ENCODE measurements around the gene ADSS1.

Gene ADSS1

GRCh38 chr14:104755621-104756020 lies 31.6 kb downstream of the ADSS1 start:
- TF ChIP-seq POLR2AphosphoS5 (IDR thresholded peaks at IDR 0.05; ENCODE audit: borderline replicate concordance, low read depth, low read length) (no peak), EZH2 (IDR thresholded peaks at IDR 0.05) (no peak), FOXP2 (optimal IDR thresholded peaks at IDR 0.05; ENCODE audit: control extremely low read depth, extremely low read length, insufficient read depth) (no peak)
- no peak overlapping the region for H3K9ac ChIP-seq (ENCODE audit: insufficient read length)
- no peaks in the 10 kb centered on the region for H3K9me3 ChIP-seq (ENCODE audit: low read depth, low read length)
- DNase-seq (ENCODE audit: low read depth, low spot score) = no peak
- no peak overlapping the region for H3K4me3 ChIP-seq
- H3K36me3 ChIP-seq (ENCODE audit: insufficient read depth, low read length) = peaks cover 24% of the 10 kb centered on the region; the same call in 1 of the 2 replicates
- H3K27ac ChIP-seq = no peak overlapping the region

- Histone ChIP-seq H3K36me3 (ENCODE audit: insufficient read depth, low read length) (peaks cover 24% of the 10 kb centered on the region; the same call in 1 of the 2 replicates), H3K4me3 (no peak overlapping the region), H3K9ac (ENCODE audit: insufficient read length) (no peak overlapping the region), H3K9me3 (ENCODE audit: low read depth, low read length) (no peaks in the 10 kb centered on the region), H3K27ac (no peak overlapping the region)
- DNase-seq (ENCODE audit: low read depth, low spot score) = no peak
- TF ChIP-seq EZH2 (IDR thresholded peaks at IDR 0.05) = no peak
- no peak for TF ChIP-seq POLR2AphosphoS5 (IDR thresholded peaks at IDR 0.05; ENCODE audit: borderline replicate concordance, low read depth, low read length)
- TF ChIP-seq FOXP2 (optimal IDR thresholded peaks at IDR 0.05; ENCODE audit: control extremely low read depth, extremely low read length, insufficient read depth) = no peak
Measured at GRCh38 chr14:104756477-104757237, 32.6 kb downstream of the ADSS1 start.

GRCh38 chr14:104757238-104757585 lies 33.2 kb downstream of the ADSS1 start:
- Histone ChIP-seq H3K4me3 (no peak overlapping the region), H3K9me3 (ENCODE audit: low read depth, low read length) (no peaks in the 10 kb centered on the region), H3K9ac (ENCODE audit: insufficient read length) (no peak overlapping the region), H3K36me3 (ENCODE audit: insufficient read depth, low read length) (peaks cover 24% of the 10 kb centered on the region; the same call in 1 of the 2 replicates), H3K27ac (no peak overlapping the region)
- no peak for DNase-seq (ENCODE audit: low read depth, low spot score)
- TF ChIP-seq POLR2AphosphoS5 (IDR thresholded peaks at IDR 0.05; ENCODE audit: borderline replicate concordance, low read depth, low read length) = no peak
- TF ChIP-seq FOXP2 (optimal IDR thresholded peaks at IDR 0.05; ENCODE audit: control extremely low read depth, extremely low read length, insufficient read depth) = no peak
- no peak for TF ChIP-seq EZH2 (IDR thresholded peaks at IDR 0.05)

- no peak overlapping the region for H3K4me3 ChIP-seq
- no peak overlapping the region for H3K9ac ChIP-seq (ENCODE audit: insufficient read length)
- no peaks in the 10 kb centered on the region for H3K9me3 ChIP-seq (ENCODE audit: low read depth, low read length)
- H3K36me3 ChIP-seq (ENCODE audit: insufficient read depth, low read length) = peaks cover 24% of the 10 kb centered on the region; the same call in 1 of the 2 replicates
- no peak overlapping the region for H3K27ac ChIP-seq
- no peak for DNase-seq (ENCODE audit: low read depth, low spot score)
- TF ChIP-seq POLR2AphosphoS5 (IDR thresholded peaks at IDR 0.05; ENCODE audit: borderline replicate concordance, low read depth, low read length) (no peak), EZH2 (IDR thresholded peaks at IDR 0.05) (no peak), FOXP2 (optimal IDR thresholded peaks at IDR 0.05; ENCODE audit: control extremely low read depth, extremely low read length, insufficient read depth) (no peak)
Measured at GRCh38 chr14:104757681-104758392, 33.8 kb downstream of the ADSS1 start.

GRCh38 chr14:104758981-104759969 lies 35.2 kb downstream of the ADSS1 start:
- Histone ChIP-seq H3K9ac (ENCODE audit: insufficient read length) (no peak overlapping the region), H3K9me3 (ENCODE audit: low read depth, low read length) (no peaks in the 10 kb centered on the region), H3K36me3 (ENCODE audit: insufficient read depth, low read length) (peaks cover 24% of the 10 kb centered on the region; the same call in 1 of the 2 replicates), H3K27ac (no peak overlapping the region), H3K4me3 (no peak overlapping the region)
- no peak for DNase-seq (ENCODE audit: low read depth, low spot score)
- TF ChIP-seq POLR2AphosphoS5 (IDR thresholded peaks at IDR 0.05; ENCODE audit: borderline replicate concordance, low read depth, low read length) (no peak), EZH2 (IDR thresholded peaks at IDR 0.05) (no peak), FOXP2 (optimal IDR thresholded peaks at IDR 0.05; ENCODE audit: control extremely low read depth, extremely low read length, insufficient read depth) (no peak)

GRCh38 chr14:104765517-104765916 lies 41.5 kb downstream of the ADSS1 start:
- Histone ChIP-seq H3K4me3 (no peak overlapping the region), H3K9me3 (ENCODE audit: low read depth, low read length) (no peaks in the 10 kb centered on the region), H3K36me3 (ENCODE audit: insufficient read depth, low read length) (no peaks in the 10 kb centered on the region; the same call in 1 of the 2 replicates), H3K9ac (ENCODE audit: insufficient read length) (no peak overlapping the region), H3K27ac (no peak overlapping the region)
- no peak for TF ChIP-seq FOXP2 (optimal IDR thresholded peaks at IDR 0.05; ENCODE audit: control extremely low read depth, extremely low read length, insufficient read depth)
- DNase-seq (ENCODE audit: low read depth, low spot score) = no peak

GRCh38 chr14:104766256-104766862 lies 42.3 kb downstream of the ADSS1 start:
- TF ChIP-seq POLR2AphosphoS5 (IDR thresholded peaks at IDR 0.05; ENCODE audit: borderline replicate concordance, low read depth, low read length) (no peak), FOXP2 (optimal IDR thresholded peaks at IDR 0.05; ENCODE audit: control extremely low read depth, extremely low read length, insufficient read depth) (no peak), EZH2 (IDR thresholded peaks at IDR 0.05) (no peak)
- no peak overlapping the region for H3K9ac ChIP-seq (ENCODE audit: insufficient read length)
- DNase-seq (ENCODE audit: low read depth, low spot score) = no peak
- H3K27ac ChIP-seq = no peak overlapping the region
- peaks cover 5% of the 10 kb centered on the region; the same call in 1 of the 2 replicates for H3K9me3 ChIP-seq (ENCODE audit: low read depth, low read length)
- peaks cover 4% of the 10 kb centered on the region; the same call in 1 of the 2 replicates for H3K36me3 ChIP-seq (ENCODE audit: insufficient read depth, low read length)
- H3K4me3 ChIP-seq = no peak overlapping the region

Data from SK-N-MC (cell line).